Keratinocyte (primary cell): ENCODE measurements around the gene GPC5. TPM values are rescaled to one million over a fixed set of nuclear protein-coding genes. Genes with fewer than 3 reads are reported as not detected.

ENCODE experiments used
- DNase-seq: peaks from one replicate; pipeline ENCODE4 v3.0.0-alpha.2; 2011; ENCODE audit warnings: low read depth, missing footprints, low spot score
- FAIRE-seq: peaks from 2 replicates; lab custom pipeline; 2011; peaks lifted over from hg19 to GRCh38; lab: Jason Lieb, UNC
- H2AFZ ChIP-seq: 2 replicates; pipeline ENCODE4 v1.6.0; 2012; ENCODE audit warnings: low read length, control low read depth, inconsistent platforms; ENCODE audit not compliant: control insufficient read depth
- H3K27ac ChIP-seq: 2 replicates; pipeline ENCODE4 v1.5.1; 2011; ENCODE audit warnings: low read length; ENCODE audit not compliant: control insufficient read depth, insufficient read depth
- H3K27me3 ChIP-seq: 3 replicates; pipeline ENCODE4 v1.6.0; 2011; ENCODE audit warnings: low read length; ENCODE audit not compliant: control insufficient read depth, insufficient read depth; ENCODE audit errors: extremely low read depth
- H3K36me3 ChIP-seq, 2 experiments: 2 replicates in 1 of 2; 3 replicates in 1 of 2; pipeline ENCODE4 v1.5.1; 2011; ENCODE audit warnings: low read length in 2 of 2, mild to moderate bottlenecking in 1 of 2; ENCODE audit not compliant: control insufficient read depth in 2 of 2, insufficient read depth in 2 of 2; ENCODE audit errors: extremely low read depth in 1 of 2
- H3K4me1 ChIP-seq: 3 replicates; pipeline ENCODE4 v1.5.1; 2011; ENCODE audit warnings: low read length; ENCODE audit not compliant: control insufficient read depth, insufficient read depth; ENCODE audit errors: extremely low read depth
- H3K4me2 ChIP-seq: 3 replicates; pipeline ENCODE4 v1.6.0; 2011; ENCODE audit warnings: low read depth, low read length; ENCODE audit not compliant: control insufficient read depth, insufficient read depth; ENCODE audit errors: extremely low read depth
- H3K4me3 ChIP-seq, 3 experiments: fragments of 200-600 bp in 1 of 3; sonication (generic) in 1 of 3; 2 replicates in 2 of 3; 3 replicates in 1 of 3; pipeline ENCODE4 v1.5.1; 2011 to 2016; ENCODE audit warnings: low read length in 3 of 3, mild to moderate bottlenecking in 3 of 3, control low read depth in 2 of 3, inconsistent platforms in 1 of 3, low read depth in 1 of 3, mixed read lengths in 1 of 3, mixed run types in 1 of 3, moderate library complexity in 1 of 3; ENCODE audit not compliant: control insufficient read depth in 2 of 3, insufficient read depth in 2 of 3; ENCODE audit errors: extremely low read depth in 1 of 3
- H3K79me2 ChIP-seq: 2 replicates; pipeline ENCODE4 v1.6.0; 2012; ENCODE audit warnings: low read length; ENCODE audit not compliant: control insufficient read depth, insufficient read depth
- H3K9ac ChIP-seq: 3 replicates; pipeline ENCODE4 v1.6.0; 2011; ENCODE audit warnings: low read length; ENCODE audit not compliant: control insufficient read depth, insufficient read depth; ENCODE audit errors: extremely low read depth
- H3K9me1 ChIP-seq: 3 replicates; pipeline ENCODE4 v1.6.0; 2011; ENCODE audit warnings: low read length; ENCODE audit not compliant: control insufficient read depth, insufficient read depth; ENCODE audit errors: extremely low read depth
- H3K9me3 ChIP-seq: 2 replicates; pipeline ENCODE4 v1.5.1; 2012; ENCODE audit warnings: low read depth, low read length; ENCODE audit not compliant: control insufficient read depth
- H4K20me1 ChIP-seq: 3 replicates; pipeline ENCODE4 v1.6.0; 2011; ENCODE audit warnings: low read length; ENCODE audit not compliant: control insufficient read depth, insufficient read depth; ENCODE audit errors: extremely low read depth
- EZH2 ChIP-seq: IDR thresholded peaks from one replicate; pipeline ENCODE4 v1.6.1; 2012; ENCODE audit warnings: inconsistent platforms, mild to moderate bottlenecking, low read length, moderate library complexity
- dilution Hi-C: fragments of 300-500 bp; cut with MboI; formaldehyde crosslinking; loops from one replicate; pipeline ENCODE4 v1.7.0; 2020; ENCODE audit warnings: low sequenced_read_pairs; ENCODE audit not compliant: extremely low pct_ligation_motif_present
- polyA plus RNA-seq, 5 experiments: library from polyadenylated mRNA; depleted of rRNA in 3 of 5; stranded (reverse) in 3 of 5; stranded (forward) in 1 of 5; unstranded in 1 of 5; fragments of >200 nt; gene quantifications; 1 replicate in 1 of 5; 2 replicates in 3 of 5; 3 replicates in 1 of 5; pipeline versions ENCODE4 v1.2.1 to v1.2.3, GENCODE V29; 2011 to 2012; ENCODE audit warnings: missing spikeins in 2 of 5, low read depth in 1 of 5, low replicate concordance in 1 of 5
- TF ChIP-seq, protein P1 (sequence below), 3 experiments: IDR thresholded peaks in 1 of 3; conservative IDR thresholded peaks in 1 of 3; optimal IDR thresholded peaks in 1 of 3; 2 replicates in 2 of 3; 3 replicates in 1 of 3; pipeline versions ENCODE3 to v1.5.1; 2011; ENCODE audit warnings: low read length in 3 of 3, mild to moderate bottlenecking in 3 of 3, moderate library complexity in 2 of 3, control low read depth in 1 of 3, inconsistent platforms in 1 of 3; ENCODE audit not compliant: insufficient read depth in 2 of 3; ENCODE audit errors: extremely low read depth in 1 of 3

The GPC5 gene
- polyA plus RNA-seq, 1 donor (not counting 4 experiments of a cell fraction or from before 2014, with no cell fraction given): 0.10 TPM

DNA sequence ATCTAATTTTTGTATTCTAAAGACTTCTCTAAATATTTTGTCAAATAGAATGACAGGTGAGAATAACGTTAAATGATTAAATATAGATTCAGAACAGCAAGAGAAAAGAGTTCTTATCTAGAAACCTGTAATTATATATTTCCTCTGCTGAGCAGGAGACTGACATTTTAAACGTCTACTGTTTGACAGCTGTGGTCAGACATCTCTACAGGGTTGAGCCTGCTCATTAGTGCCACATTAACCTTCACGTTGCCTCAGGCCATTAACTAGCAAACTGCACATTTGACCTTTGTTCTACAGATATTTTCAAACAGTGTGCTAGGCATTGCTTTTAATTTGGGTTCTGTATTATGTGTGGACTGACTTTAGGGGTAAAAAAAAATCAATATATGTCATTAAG is 347.5 kb downstream of the GPC5 start:
- H3K9ac ChIP-seq: no peak overlapping the region
- TF ChIP-seq, protein P1, sequence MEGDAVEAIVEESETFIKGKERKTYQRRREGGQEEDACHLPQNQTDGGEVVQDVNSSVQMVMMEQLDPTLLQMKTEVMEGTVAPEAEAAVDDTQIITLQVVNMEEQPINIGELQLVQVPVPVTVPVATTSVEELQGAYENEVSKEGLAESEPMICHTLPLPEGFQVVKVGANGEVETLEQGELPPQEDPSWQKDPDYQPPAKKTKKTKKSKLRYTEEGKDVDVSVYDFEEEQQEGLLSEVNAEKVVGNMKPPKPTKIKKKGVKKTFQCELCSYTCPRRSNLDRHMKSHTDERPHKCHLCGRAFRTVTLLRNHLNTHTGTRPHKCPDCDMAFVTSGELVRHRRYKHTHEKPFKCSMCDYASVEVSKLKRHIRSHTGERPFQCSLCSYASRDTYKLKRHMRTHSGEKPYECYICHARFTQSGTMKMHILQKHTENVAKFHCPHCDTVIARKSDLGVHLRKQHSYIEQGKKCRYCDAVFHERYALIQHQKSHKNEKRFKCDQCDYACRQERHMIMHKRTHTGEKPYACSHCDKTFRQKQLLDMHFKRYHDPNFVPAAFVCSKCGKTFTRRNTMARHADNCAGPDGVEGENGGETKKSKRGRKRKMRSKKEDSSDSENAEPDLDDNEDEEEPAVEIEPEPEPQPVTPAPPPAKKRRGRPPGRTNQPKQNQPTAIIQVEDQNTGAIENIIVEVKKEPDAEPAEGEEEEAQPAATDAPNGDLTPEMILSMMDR (optimal IDR thresholded peaks at IDR 0.05 in 1 of 3, IDR thresholded peaks at IDR 0.05 in 1 of 3, conservative IDR thresholded peaks at IDR 0.05 in 1 of 3; ENCODE audit: extremely low read depth in 1 of 3, insufficient read depth in 2 of 3, low read length in 3 of 3): no peak
- H3K79me2 ChIP-seq: no peaks in the 10 kb centered on the region
- no peak overlapping the region for H3K27ac ChIP-seq
- no peaks in the 10 kb centered on the region for H3K9me3 ChIP-seq
- no peak overlapping the region for H3K4me3 ChIP-seq
- no peaks in the 10 kb centered on the region for H3K36me3 ChIP-seq
- H3K4me1 ChIP-seq: no peaks in the 10 kb centered on the region
- DNase-seq (no peak), FAIRE-seq (no peak)
- no peak overlapping the region for H3K4me2 ChIP-seq
- no peaks in the 10 kb centered on the region for H3K9me1 ChIP-seq
- H3K27me3 ChIP-seq: no peaks in the 10 kb centered on the region
- dilution Hi-C loops: no loop called here
- H4K20me1 ChIP-seq: no peaks in the 10 kb centered on the region
- H2AFZ ChIP-seq: no peak overlapping the region

DNA sequence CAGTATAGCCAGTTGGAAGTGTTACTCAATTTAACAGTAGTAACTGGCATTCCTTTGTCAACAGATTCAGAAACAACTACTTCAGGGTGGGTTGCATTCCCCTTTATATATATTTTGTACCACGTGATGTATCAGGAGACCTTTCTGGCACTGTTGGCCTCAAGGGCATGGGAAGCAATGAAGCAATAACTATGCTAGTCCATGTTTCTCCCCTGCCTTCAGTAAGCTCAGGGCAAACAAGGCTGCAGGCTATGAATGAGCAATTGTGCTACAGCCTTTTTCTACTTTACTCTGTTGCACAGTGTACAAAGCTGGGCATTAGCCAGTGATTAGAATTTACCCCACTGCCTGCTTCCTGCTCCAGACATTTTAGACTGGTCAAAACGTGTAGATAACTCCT is 348.8 kb downstream of the GPC5 start:
- Histone ChIP-seq H3K79me2 (no peaks in the 10 kb centered on the region), H3K9ac (no peak overlapping the region), H2AFZ (no peak overlapping the region), H4K20me1 (no peaks in the 10 kb centered on the region), H3K27me3 (no peaks in the 10 kb centered on the region), H3K9me1 (no peaks in the 10 kb centered on the region), H3K4me1 (no peaks in the 10 kb centered on the region), H3K4me3 (no peak overlapping the region), H3K9me3 (no peaks in the 10 kb centered on the region), H3K27ac (no peak overlapping the region), H3K4me2 (no peak overlapping the region), H3K36me3 (no peaks in the 10 kb centered on the region)
- dilution Hi-C loops: no loop called here
- no peak for TF ChIP-seq EZH2
- TF ChIP-seq, protein P1 (optimal IDR thresholded peaks at IDR 0.05 in 1 of 3, IDR thresholded peaks at IDR 0.05 in 1 of 3, conservative IDR thresholded peaks at IDR 0.05 in 1 of 3; ENCODE audit: extremely low read depth in 1 of 3, insufficient read depth in 2 of 3, low read length in 3 of 3): no peak
- FAIRE-seq (no peak), DNase-seq (no peak)
